Right cardiac atrium (tissue), 5 donors: ENCODE results near the gene ACTG1. TPM values are rescaled to one million over a fixed set of nuclear protein-coding genes. Genes with fewer than 3 reads are reported as not detected.
"Not testable (repeated sequence)": the region's sequence is repeated elsewhere in the genome, so short reads cannot be mapped to it uniquely, and the experiment has no call there.

Source experiments
- ATAC-seq, 2 donors: fragments of 200-7000 bp; cut with Tn5 transposase; one replicate each; pipeline versions ENCODE4 v1.8.0 to v1.9.1; 2020; ENCODE audit warnings: moderate library complexity in 2 of 2, mild to moderate bottlenecking in 1 of 2
- DNase-seq, 3 donors: peaks; one replicate each; pipeline ENCODE4 v3.0.0-alpha.2; 2020
- H3K27ac ChIP-seq: one replicate; pipeline ENCODE4 v1.5.1; 2013; ENCODE audit warnings: mild to moderate bottlenecking, low read length, control low read depth, moderate library complexity
- H3K27me3 ChIP-seq: one replicate; pipeline ENCODE4 v1.6.1; 2013; ENCODE audit not compliant: control insufficient read depth, insufficient read depth
- H3K4me1 ChIP-seq: one replicate; pipeline ENCODE4 v1.6.1; 2013; ENCODE audit warnings: low read length; ENCODE audit not compliant: control insufficient read depth, insufficient read depth
- H3K4me3 ChIP-seq: one replicate; pipeline ENCODE4 v1.5.1; 2013; ENCODE audit warnings: low read length, control low read depth
- H3K9me3 ChIP-seq: one replicate; pipeline ENCODE4 v1.6.1; 2013; ENCODE audit warnings: low read length; ENCODE audit not compliant: control insufficient read depth
- WGBS: extraction: QIAGEN DNeasy Blood & Tissue Kit; methylation state at CpG from one replicate; pipeline ENCODE4 v1.1.7; 2013; 5-methylcytosine and 5-hydroxymethylcytosine counted together
- intact Hi-C, 4 donors: fragments of 100-400 bp; cut with DNase I; formaldehyde crosslinking; loops; one replicate each; pipeline versions ENCODE4 v1.11.0 to v1.14.0; 2022 to 2023
- polyA plus RNA-seq: library from polyadenylated mRNA; stranded (reverse); fragments of 200-250 nt; gene quantifications from one replicate; pipeline ENCODE4 v1.2.3, GENCODE V29; 2013
- total RNA-seq, 4 donors: library from RNA; stranded (reverse); fragmentation: NEBNext Ultra II Directional; extraction: Animal tissue kit (Norgen Biotek cat#: 25700); gene quantifications; one replicate each; pipeline ENCODE4 v1.2.1, GENCODE V29; 2021
- donor health status: healthy with polysubstance abuse.
- donor health status: DM: no; HTN: yes; CAD: no.
- donor health status: DM: no; HTN: no; CAD: no.
- donor health status: DM: no; HTN: yes; CAD: no; lungs with severe emphysema.
- donor health status: DM: yes; HTN: yes; CAD: no.

The ACTG1 gene
- total and polyA plus RNA-seq, 5 donors: 347 to 772 (median 492) TPM

- DNase-seq, H3K9me3 ChIP-seq, H3K4me1 ChIP-seq, intact Hi-C loops, H3K27me3 ChIP-seq, H3K27ac ChIP-seq, ATAC-seq, H3K4me3 ChIP-seq: not testable (repeated sequence)
- WGBS: 97% methylated on average over 3 of the region's 3 CpGs
Measured at GRCh38 chr17:81531998-81532404, 19.4 kb upstream of the ACTG1 start.

- ATAC-seq, H3K9me3 ChIP-seq, H3K27ac ChIP-seq, intact Hi-C loops, H3K27me3 ChIP-seq, H3K4me1 ChIP-seq, DNase-seq, H3K4me3 ChIP-seq: not testable (repeated sequence)
- WGBS: 88% methylated on average over 6 of the region's 6 CpGs
Measured at GRCh38 chr17:81531013-81531412, 18.4 kb upstream of the ACTG1 start.

GRCh38 chr17:81529437-81529803 is 16.8 kb upstream of the ACTG1 start:
- no peak overlapping the region for H3K27ac ChIP-seq
- intact Hi-C loops: no loop called here
- H3K4me1 ChIP-seq: no peaks in the 10 kb centered on the region
- ATAC-seq: no peak
- H3K27me3 ChIP-seq: no peaks in the 10 kb centered on the region
- DNase-seq: peak in 2 of 3 donors; percentile 24 to 45
- no peak overlapping the region for H3K4me3 ChIP-seq
- H3K9me3 ChIP-seq: no peaks in the 10 kb centered on the region
- 87% methylated on average over 6 of the region's 6 CpGs for WGBS

GRCh38 chr17:81528651-81529436 is 16.2 kb upstream of the ACTG1 start:
- intact Hi-C loops: no loop called here
- WGBS: 90% methylated on average over 62 of the region's 62 CpGs
- H3K9me3 ChIP-seq: no peaks in the 10 kb centered on the region
- no peaks in the 10 kb centered on the region for H3K4me1 ChIP-seq
- peak in 2 of 3 donors; percentile 54 for DNase-seq
- H3K27ac ChIP-seq: no peak overlapping the region
- H3K27me3 ChIP-seq: no peaks in the 10 kb centered on the region
- H3K4me3 ChIP-seq: no peak overlapping the region
- no peak for ATAC-seq

- H3K9me3 ChIP-seq: no peaks in the 10 kb centered on the region
- H3K27ac ChIP-seq: no peak overlapping the region
- no peaks in the 10 kb centered on the region for H3K4me1 ChIP-seq
- no peak overlapping the region for H3K4me3 ChIP-seq
- intact Hi-C loops: no loop called here
- ATAC-seq: no peak
- peak in 2 of 3 donors; percentile 43 to 57 for DNase-seq
- H3K27me3 ChIP-seq: no peaks in the 10 kb centered on the region
- WGBS: 54% methylated on average over 20 of the region's 20 CpGs
Measured at GRCh38 chr17:81528384-81528650, 15.7 kb upstream of the ACTG1 start.

- intact Hi-C loops: no loop called here
- H3K27ac ChIP-seq: no peak within 1 kb of the TSS
- no peaks in the 10 kb centered on the region for H3K4me1 ChIP-seq
- WGBS: 40% methylated on average over 42 of the region's 42 CpGs
- DNase-seq (peak in 2 of 3 donors; percentile 53 to 66), ATAC-seq (peak in 1 of 2 donors; percentile 42)
- H3K4me3 ChIP-seq: no peak within 1 kb of the TSS
- no peaks in the 10 kb centered on the region for H3K9me3 ChIP-seq
- H3K27me3 ChIP-seq: no peaks in the 10 kb centered on the region
Measured at GRCh38 chr17:81527591-81528383, 15.2 kb upstream of the ACTG1 start, which contains the start of gene FSCN2. Gene FSCN2, plus strand, starts transcription at chr17:81528377. Its CDS starts 155 bp downstream, at chr17:81528532.

GRCh38 chr17:81526662-81527571 is 14.3 kb upstream of the ACTG1 start:
- peak in 2 of 3 donors; percentile 29 to 52 for DNase-seq
- no peaks in the 10 kb centered on the region for H3K27me3 ChIP-seq
- no peak for ATAC-seq
- no peak overlapping the region for H3K27ac ChIP-seq
- intact Hi-C loops: no loop called here
- H3K9me3 ChIP-seq: no peaks in the 10 kb centered on the region
- no peaks in the 10 kb centered on the region for H3K4me1 ChIP-seq
- 84% methylated on average over 21 of the region's 21 CpGs for WGBS
- H3K4me3 ChIP-seq: no peak overlapping the region

- Histone ChIP-seq H3K4me3 (no peak overlapping the region), H3K9me3 (no peaks in the 10 kb centered on the region), H3K27me3 (no peaks in the 10 kb centered on the region), H3K27ac (no peak overlapping the region), H3K4me1 (no peaks in the 10 kb centered on the region)
- WGBS: 92% methylated on average over 8 of the region's 8 CpGs
- ATAC-seq (no peak), DNase-seq (peak in 2 of 3 donors; percentile 10 to 20)
- intact Hi-C loops: no loop called here
Measured at GRCh38 chr17:81524865-81525159, 12.2 kb upstream of the ACTG1 start.

- Histone ChIP-seq H3K4me1 (no peaks in the 10 kb centered on the region), H3K9me3 (no peaks in the 10 kb centered on the region), H3K4me3 (no peak overlapping the region), H3K27ac (no peak overlapping the region), H3K27me3 (no peaks in the 10 kb centered on the region)
- intact Hi-C loops: no loop called here
- DNase-seq: peak in 2 of 3 donors; percentile 24 to 42
- 73% methylated on average over 18 of the region's 18 CpGs for WGBS
- no peak for ATAC-seq
Measured at GRCh38 chr17:81524039-81524864, 11.7 kb upstream of the ACTG1 start.

- H3K27ac ChIP-seq: no peak overlapping the region
- H3K4me3 ChIP-seq: no peak overlapping the region
- peaks cover 1% of the 10 kb centered on the region for H3K4me1 ChIP-seq
- WGBS: 28% methylated on average over 17 of the region's 17 CpGs
- ATAC-seq (peak; percentile 17 to 29), DNase-seq (peak; percentile 56 to 82 (median 61))
- no peaks in the 10 kb centered on the region for H3K9me3 ChIP-seq
- intact Hi-C loops: no loop called here
- no peaks in the 10 kb centered on the region for H3K27me3 ChIP-seq
Measured at GRCh38 chr17:81523402-81524038, 10.9 kb upstream of the ACTG1 start.
